ENCODE measurements around the gene CYTIP.

The CYTIP gene

DNA sequence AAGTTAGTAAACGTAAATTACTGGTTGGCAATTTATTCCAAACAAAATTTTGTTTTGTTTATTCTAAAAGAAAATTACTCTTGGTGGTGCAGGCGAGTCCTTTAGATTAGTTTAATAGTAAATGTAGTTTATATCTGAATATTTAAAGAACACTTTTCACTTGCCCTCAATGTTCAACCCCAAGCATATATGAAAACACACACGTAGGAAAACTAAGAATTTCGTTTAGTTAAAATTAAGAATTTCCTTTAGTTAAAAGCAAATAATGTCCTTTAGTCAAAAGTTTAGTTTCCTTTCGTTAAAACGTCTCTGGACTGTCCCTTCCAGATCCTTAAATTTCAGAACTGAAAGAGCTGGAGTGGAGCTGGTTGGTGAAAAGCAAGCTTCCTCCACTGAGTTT is 19.1 kb upstream of the CYTIP start:
- DNase-seq (ENCODE audit: low read depth in 3 of 3), result no peak

DNA sequence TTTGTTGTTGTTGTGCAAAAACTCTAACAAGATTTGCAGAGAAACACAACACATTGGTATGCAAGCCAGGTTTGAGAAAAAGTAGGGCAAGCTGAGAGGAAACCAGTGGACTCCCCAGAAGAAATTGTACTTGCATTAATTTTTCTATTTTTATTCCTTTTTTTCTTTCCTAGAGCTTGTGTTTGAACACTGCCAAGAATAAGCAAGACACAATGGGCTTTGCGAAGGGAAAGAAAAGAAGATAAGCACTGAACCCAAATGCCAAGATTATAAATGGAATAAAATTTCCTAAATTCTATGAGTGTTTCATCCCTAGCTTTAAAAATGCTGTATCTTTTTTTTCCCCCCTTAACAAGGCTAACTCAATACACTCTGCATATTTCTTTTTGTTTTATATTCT is 17.0 kb upstream of the CYTIP start:
- no peak for DNase-seq (ENCODE audit: low read depth in 3 of 3)

DNA sequence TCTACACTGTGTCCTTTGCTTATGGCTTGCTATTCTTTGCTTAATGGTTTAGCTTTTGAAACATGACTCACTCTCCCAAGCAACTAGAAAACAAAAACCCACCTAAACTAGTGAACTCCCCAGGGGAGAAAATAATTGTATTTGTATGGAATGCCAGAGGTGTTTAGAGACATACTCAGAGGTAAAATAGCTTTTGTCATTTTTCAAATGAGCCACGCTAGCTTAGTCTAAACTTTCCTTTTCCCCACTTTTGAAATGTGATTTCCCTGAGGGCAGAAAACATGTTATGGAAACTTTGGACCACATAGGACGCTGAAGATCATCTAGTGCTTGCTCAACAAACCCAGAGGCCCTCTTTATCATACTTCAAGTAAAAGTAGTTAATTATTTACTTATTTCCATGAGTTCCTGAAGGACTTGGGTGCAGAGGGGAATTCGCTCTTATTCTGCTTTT is 16.5 kb upstream of the CYTIP start:
- no peak for DNase-seq (ENCODE audit: low read depth in 3 of 3)

DNA sequence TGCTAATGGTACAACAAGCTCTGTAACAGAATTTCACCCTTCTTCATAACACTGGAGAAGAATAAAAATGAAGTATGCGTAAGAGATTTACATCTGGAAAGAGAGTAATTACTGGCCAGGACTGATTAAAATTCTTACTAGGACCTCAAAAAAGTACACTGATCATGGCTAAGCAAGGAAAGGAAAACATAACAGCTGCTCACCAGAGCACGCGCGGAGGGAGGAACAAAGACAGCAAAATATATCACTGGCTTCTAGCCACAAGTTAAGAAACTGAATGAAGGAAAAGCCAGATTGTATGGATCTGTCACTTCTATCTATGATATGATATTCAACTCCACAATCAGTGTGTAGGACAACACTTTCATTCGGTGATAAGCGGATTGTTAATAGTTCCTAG is 15.6 kb upstream of the CYTIP start:
- no peak for DNase-seq (ENCODE audit: low read depth in 3 of 3)

DNA sequence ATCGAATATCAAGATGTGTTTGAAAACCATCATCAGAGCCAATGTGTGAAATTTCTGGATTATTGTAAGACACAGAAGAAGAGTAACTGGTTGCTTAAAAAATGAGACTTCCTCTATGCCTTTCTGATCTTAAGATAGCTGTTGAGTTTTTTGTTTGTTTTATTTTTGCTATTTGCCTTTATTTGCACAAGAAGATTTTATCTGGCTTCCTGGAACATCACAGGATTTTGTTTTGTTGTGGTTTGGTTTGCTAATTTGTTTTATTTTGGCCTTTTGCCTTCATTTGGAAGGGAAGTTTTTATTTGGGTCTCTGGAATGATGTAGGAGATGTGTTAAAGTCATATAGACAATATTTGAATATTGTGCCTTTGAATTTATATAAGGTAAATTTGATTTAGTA is 3.9 kb upstream of the CYTIP start:
- no peak for DNase-seq (ENCODE audit: low read depth in 3 of 3)

DNA sequence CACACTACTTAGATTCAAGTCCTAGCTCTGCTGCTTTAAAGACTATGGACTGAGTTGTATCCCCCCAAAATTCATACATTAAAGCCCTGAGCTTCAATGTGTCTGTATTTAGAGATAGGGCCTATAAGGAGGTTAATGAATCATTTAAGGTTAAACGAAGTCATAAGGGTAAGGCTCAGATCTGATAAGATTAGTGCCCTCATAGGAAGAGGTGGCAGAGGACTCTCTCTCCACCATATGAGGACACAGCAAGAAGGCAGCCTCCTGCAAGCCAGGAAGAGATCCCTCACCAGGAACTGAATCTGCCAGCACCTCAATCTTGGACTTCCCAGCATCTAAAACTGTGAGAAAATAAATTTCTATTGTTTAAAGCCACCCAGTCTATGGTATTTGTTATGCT is 3.1 kb upstream of the CYTIP start:
- DNase-seq (ENCODE audit: low read depth in 3 of 3), result no peak

DNA sequence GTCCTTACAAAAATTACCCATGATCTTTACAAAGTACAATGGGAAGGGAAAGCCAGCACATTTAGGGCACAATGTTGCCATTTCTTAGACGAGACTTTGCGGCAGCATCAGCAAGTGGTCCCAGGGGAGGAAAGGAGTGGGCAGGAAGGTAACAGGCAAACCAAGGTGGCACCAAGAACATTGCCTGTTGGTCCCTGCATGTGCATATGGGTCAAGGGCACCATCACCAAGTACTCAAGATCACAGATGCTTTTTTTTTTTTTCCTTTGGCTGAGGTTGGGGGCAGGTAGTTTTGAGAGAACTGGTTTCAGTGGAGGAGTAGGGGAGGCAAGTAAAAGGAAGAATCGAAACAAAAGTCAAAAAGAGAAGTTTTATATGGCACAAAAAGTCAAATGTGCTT is 752 bp upstream of the CYTIP start:
- no peak for DNase-seq (ENCODE audit: low read depth in 3 of 3)

DNA sequence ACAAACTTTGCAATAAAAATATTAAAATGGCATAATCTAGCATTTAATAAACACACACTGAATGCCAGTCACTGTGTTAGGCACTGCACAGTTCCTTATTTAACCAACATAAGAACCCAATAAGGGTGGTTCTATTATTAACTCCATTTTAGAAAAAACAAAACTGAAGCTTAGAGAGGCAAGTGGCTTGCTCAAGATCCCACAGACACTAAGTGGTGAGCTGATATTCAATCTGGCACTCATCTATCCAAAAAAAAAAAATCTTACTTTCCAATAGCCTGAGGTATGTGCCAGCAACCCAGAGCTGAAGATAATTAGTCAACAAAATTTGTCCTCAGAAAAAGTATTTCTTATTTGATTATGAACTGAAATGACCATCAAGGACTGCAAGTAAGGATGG is 799 bp downstream of the CYTIP start:
- no peak for DNase-seq (ENCODE audit: low read depth in 3 of 3)

DNA sequence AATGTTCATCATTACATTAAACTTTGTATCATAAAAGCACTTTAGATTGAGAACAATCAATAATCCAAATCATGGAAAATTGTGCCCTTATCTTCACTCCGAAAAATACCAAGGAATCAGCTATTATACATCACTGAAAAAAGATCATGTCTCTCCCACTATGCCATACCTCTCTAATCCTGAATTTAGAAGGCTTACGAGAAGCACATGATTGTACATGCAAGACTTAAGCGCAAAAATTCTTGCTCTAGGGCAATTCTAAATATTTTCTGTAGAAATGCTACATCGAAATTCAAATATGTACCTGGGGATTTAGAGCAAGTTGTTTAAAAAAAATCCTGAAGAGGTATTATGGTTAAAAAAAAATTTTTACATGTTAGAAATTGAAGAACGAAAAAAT is 1.3 kb downstream of the CYTIP start:
- no peak for DNase-seq (ENCODE audit: low read depth in 3 of 3)

DNA sequence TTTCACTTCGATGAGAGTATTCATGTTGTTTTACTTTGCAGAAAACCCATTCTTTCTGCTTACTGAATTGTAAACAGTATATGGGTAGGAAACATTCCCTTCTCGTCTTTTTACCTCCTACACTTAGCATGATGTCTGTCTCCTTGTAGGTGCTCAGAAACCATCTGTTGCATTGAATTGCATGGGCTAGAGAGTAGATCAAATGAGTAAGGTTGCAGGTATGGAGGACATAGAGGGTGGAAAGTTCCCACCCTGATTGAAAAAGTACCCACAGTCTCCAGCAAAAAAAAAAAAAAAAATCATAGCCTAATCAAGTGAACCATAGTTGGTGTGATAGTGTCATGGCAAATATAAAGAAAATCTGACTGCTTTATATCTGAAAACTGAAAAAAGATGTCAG is 1.7 kb downstream of the CYTIP start:
- no peak for DNase-seq (ENCODE audit: low read depth in 3 of 3)

DNA sequence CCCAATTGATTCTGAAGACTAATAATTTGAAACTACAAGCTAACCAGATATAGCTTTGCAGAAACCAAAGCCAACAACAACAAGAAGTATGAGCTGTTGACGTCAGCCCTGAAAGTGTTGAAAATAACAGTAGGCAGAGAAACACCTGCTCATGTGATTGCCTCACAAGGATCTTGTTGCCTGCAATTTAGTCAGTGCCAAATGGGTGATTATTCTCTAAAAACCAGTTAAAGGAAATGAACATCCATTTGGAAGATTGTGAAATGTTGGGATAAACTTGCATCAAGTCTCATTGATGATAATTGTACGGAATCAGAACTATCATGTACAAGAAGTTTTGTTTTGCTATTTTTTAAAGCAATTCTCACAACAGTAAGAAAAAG is 2.8 kb downstream of the CYTIP start:
- DNase-seq (ENCODE audit: low read depth in 3 of 3), result no peak

DNA sequence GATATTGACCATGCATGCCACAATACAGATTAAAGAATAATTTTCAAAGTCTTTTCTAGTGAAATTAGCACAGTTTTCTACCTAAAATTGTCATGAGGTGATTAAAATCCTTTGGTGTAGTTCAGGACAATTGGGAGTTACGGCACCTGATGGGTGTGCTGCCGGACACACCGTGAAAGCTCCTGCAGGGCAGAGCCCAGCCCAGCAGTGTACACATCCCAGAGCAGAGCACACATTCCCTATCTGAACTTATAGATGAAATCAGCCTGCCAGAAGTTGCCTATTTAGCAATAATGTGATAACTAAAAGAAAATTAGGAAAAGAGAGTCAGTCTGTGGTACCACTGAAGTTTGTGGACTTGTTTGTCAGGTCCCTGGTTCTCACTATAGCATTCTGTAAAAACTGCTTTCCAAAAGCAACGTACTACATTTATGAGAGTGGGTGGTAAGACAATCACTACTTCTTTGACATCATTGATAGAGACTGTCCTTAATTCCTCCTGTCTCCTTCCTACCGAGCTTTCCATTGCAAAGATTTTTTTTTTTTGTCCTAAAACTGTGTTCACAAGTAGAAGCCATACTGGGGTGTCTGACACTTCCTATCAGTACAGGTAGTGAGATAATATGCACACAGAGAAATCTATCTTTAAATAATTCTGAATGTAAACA is 3.4 kb downstream of the CYTIP start:
- DNase-seq (ENCODE audit: low read depth in 3 of 3), result no peak

DNA sequence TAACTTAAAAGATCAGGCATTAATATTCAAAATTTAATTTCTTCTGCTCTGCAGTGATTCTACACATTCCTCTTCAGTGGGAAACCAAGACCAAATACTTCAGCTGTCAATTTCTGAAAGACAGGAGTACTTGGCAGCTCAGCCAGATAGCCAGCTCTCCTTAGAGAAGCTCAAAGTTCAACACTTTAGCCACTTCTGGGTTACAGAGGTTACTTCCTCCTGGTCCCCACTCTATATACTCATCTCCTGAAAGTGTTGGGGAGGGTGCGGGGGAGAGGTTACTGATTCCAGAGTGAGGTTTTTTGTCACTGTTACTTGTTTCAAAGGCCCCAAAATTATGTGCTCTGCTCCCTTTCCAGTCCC is 4.1 kb downstream of the CYTIP start:
- DNase-seq (ENCODE audit: low read depth in 3 of 3), result peak in 1 of 3 experiments; percentile 56

DNA sequence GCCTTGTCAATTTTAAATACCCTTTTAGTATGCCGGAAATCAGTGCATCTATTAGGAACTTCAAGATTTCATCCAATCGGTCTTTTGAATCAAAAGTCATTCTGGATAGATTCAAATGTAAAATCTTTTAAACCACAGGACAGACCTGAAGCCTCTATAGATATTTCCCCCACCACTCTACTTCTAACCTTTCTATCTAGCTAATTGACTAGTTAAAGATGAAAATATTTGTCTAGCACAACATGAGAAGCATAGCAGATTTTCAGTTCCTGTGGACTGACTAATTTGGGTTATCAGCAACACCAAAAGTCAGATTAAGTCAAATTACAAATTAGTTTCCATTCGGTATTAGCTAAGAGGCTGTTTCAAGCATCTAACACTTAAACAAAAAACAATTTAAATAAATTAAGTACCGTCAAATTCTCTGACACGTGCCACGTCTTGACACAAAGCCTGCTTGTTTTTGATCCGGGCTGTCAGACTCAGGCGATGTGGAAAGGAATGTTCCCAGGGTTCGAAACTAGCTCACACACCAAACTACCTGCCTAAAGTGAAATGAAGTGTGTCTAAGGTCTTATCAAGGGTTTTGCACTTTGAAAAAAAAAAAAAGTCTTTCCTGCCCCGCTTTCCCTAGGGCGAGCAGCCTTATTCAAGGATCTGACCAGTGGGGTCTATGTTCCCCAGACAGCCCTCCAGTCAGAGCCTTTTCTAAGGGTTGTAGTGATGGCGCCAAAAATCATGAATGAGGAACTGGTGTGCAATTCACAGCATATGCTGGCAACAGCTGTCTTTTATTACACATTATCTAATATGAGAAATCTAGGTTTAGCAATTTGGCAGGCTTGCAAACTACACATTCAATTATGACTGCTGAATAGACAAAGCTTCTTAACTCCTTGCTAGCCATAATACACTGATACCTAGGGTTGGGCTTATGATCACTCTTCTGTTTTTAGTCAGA is 4.7 kb downstream of the CYTIP start:
- no peak for DNase-seq (ENCODE audit: low read depth in 3 of 3)

DNA sequence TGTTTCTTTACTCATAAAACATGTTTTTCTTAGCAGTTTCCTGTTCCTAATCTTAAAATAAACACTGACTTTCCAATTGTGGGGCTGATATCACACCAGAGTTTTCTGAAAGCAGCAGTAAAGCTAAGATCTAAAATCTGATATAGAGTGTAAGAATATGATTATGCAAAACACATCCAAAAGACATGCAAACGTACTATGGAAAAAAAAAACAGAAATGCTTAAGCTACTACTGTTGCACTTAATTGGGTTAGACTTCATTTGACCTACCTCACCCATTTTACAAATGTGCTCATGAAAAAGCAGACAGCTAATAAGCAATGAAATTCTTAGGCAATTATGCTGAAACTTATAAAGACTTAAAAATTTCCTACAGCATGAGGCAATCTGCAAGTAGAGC is 10.5 kb downstream of the CYTIP start:
- no peak for DNase-seq (ENCODE audit: low read depth in 3 of 3)

DNA sequence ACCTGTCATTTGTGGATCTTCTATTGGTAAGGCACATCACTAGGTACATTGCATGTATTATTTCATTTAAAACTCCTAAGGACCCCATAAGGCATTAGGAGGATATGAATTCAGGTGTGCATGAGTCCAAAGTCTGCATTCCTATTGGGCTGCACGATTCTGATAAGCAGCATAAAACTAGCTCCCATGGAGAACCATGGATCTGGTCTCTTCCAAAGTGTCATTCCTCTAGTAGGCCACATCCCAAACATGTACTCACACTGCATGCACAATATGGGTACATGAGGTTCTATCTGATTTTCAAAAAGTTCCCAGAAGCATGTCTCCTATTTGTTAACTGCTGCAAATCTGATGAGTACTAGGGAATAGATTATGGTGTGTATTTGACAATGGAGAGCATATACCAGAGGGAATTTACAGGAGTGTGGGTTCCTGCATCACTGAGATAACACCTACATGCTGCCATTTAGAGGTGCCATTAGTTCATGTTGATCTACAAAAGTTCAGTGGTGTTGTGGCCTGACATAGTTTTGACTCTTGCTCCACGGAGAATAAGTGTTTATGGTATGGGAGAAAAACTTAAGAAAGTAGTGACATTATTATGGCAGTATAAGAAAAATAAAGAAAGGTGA is 11.3 kb downstream of the CYTIP start:
- DNase-seq (ENCODE audit: low read depth in 3 of 3), result no peak

DNA sequence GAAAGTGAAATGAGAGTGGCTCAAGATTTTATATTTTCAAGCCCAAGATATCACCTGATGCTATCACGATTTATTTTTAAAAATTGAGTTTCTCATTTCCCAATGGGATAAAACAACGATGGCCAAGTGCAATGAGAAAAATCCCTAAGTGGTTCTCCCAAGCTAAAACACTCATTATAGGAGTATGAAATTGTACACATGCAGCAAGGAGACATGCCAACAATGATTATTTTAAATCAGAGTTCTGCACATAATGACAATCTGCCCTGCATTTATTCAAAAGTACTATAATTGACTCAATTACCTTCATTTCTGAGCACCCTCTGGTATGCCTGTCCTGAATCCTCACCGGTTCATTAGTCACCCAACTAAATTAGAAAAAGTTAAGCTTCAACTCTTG is 12.7 kb downstream of the CYTIP start:
- no peak for DNase-seq (ENCODE audit: low read depth in 3 of 3)

DNA sequence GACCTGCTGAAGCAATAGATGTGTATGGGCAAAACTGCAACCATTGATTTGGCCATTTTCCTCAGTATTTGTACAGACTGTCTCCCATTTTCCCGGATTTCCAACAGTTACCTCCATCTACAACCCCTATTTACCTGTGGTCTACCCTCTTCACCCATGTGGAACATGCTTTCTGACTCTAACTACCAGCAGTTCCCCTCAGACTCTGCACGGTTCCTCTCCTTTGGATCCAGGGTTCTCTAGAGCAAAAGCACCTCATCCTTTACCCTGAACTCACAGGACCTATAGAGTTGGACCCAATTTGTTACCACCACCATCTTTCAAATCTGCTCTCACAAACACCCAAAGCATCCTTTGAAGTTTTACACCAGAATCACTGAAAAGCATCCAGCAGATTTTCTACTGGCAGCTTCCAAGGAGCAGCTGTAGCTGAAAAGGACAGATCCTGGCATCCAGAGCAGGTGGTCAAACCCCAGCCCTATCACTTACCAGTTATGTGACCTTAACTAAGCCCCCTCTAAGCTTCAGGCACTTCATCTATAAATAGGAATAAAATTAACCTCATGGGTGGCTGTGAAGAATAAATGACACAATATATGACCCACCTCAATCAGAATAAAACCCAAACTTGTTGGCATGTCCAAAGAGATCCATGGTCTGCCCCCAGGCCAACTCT is 15.3 kb downstream of the CYTIP start:
- no peak for DNase-seq (ENCODE audit: low read depth in 3 of 3)

DNA sequence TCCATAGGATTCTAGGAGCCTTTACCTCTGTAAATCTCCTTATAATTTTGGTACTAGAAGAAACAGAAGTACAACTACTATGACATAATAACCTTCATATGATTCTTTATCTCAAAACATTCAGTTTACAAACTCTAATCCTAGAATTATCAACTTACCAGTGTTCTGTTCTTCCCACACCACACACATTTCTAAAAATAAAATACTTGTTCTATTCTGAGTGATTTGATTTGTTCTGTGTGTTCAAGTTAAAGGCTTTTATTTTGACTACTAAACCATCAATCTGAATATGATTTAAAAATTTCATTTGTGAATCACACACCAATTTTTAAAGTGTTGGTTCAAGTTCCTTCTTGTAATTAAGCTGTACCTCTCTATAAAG is 16.0 kb downstream of the CYTIP start:
- no peak for DNase-seq (ENCODE audit: low read depth in 3 of 3)

DNA sequence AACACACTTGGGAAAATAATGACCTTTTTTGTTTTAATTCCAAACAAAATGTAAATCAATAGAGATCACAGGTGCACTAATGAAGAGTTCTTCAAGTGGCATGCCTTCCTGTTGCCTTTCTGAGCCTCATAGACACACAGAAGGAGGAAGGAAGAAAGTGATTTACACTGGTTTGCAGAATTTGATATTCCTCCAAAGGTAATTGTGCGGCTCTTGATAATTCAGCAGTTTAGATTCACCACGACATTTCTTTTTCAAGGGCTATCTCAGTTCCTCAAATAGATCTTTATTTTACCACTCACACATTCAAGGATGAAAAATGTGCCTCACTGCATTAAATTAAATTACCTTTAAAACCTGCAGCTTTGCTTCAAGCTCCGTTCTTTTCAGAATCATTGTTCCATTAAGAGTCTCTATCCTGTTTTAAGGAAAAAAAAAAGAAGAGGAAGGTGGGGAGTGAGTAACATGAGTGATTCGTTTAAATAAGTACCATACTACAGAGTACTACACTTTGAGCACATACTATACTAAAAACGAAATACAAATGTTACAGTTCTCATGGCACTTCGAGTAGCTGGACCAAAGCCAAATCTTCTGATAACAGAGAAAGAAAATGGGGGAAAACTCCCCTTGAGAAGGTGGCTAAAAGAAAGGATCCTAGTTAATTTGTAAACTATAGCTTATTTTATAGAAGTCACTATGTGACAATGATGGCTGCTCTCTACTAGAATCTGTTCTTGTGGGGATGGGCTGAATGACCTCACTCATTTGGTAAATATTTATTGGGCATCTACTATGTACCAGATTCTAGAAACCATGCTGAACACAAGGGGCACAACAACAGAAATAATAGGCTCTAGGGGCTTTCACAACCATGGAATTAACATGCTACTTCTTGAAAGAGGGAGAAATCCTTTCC is 16.6 kb downstream of the CYTIP start:
- no peak for DNase-seq (ENCODE audit: low read depth in 3 of 3)

DNA sequence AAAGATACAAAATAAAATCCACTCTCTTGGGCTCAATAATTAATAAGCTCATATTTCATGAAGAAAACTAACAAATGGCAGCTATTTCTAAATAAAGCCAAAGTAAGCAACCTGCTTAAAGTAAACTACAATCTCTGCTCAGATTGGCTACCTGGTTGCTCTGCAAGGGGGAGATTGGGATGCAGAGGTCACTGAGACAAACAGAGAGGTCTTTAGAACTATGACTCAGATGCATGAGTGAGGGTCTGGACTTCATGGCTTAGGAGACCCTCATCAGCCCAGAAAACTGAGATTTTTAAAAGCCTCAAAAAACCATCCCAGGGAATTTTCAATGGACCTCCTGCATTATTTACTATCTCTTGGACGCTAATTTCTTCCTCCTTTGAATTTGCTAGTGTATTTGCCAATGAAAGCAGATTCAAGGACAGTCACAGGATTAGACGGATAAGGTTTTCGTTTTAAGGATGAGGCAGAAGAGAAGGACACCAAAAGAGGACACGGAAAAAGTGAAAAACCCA is 17.4 kb downstream of the CYTIP start:
- DNase-seq (ENCODE audit: low read depth in 3 of 3), result no peak
